WTC11 (cell line): ENCODE measurements around the gene ST6GALNAC2. TPM values are rescaled to one million over a fixed set of nuclear protein-coding genes. Genes with fewer than 3 reads are reported as not detected.

Experiments
- ATAC-seq: fragments of 200-7000 bp; cut with Tn5 transposase; 2 replicates; pipeline ENCODE4 v1.10.0; 2021; ENCODE audit warnings: mild to moderate bottlenecking, moderate library complexity
- CTCF ChIA-PET: fragments of 300-600 bp; sonication (Branson Sonifier 250); formaldehyde crosslinking; loops from one replicate; lab custom pipeline; 2021; ENCODE audit warnings: antibody characterized with exemption; lab: Charles Lee
- POLR2A ChIA-PET: fragments of 350-600 bp; sonication (Branson Sonifier 250); formaldehyde crosslinking; loops from one replicate; lab custom pipeline; 2021; ENCODE audit warnings: antibody characterized with exemption; lab: Charles Lee
- DNase-seq: peaks from one replicate; pipeline ENCODE4 v3.0.0; 2021; ENCODE audit warnings: low spot score
- H3K27ac Mint-ChIP-seq: 2 replicates; pipeline ENCODE4 v1.8.0; 2021; ENCODE audit warnings: mixed read lengths
- H3K27me3 Mint-ChIP-seq: 2 replicates; pipeline ENCODE4 v1.8.0; 2021; ENCODE audit warnings: low read depth, mild to moderate bottlenecking, moderate library complexity, mixed read lengths
- H3K36me3 Mint-ChIP-seq: 2 replicates; pipeline ENCODE4 v1.8.0; 2021; ENCODE audit warnings: mixed read lengths
- H3K4me1 Mint-ChIP-seq: 2 replicates; pipeline ENCODE4 v1.8.0; 2022; ENCODE audit warnings: mixed read lengths
- H3K4me3 Mint-ChIP-seq: 2 replicates; pipeline ENCODE4 v1.8.0; 2021; ENCODE audit warnings: mild to moderate bottlenecking, moderate library complexity, mixed read lengths
- H3K9me3 Mint-ChIP-seq: 2 replicates; pipeline ENCODE4 v1.8.0; 2021; ENCODE audit warnings: mixed read lengths
- EMX1 ChIP-seq: fragments of 250-450 bp; sonication (Bioruptor Pico); IDR thresholded peaks from 2 replicates; pipeline ENCODE4 v1.8.0; 2021; ENCODE audit warnings: mild to moderate bottlenecking
- FOXJ3 ChIP-seq: sonication (generic); formaldehyde crosslinking; IDR thresholded peaks from 2 replicates; pipeline ENCODE4 v1.9.0; 2021; ENCODE audit warnings: missing genetic modification reagents, mild to moderate bottlenecking, borderline replicate concordance
- FOXP1 ChIP-seq: sonication (generic); formaldehyde crosslinking; IDR thresholded peaks from 2 replicates; pipeline ENCODE4 v1.8.0; 2022; ENCODE audit warnings: missing genetic modification reagents, mild to moderate bottlenecking, moderate library complexity, borderline replicate concordance
- HMGA2 ChIP-seq: fragments of 250-450 bp; sonication (Bioruptor Pico); IDR thresholded peaks from 2 replicates; pipeline ENCODE4 v1.4.0; 2021; ENCODE audit warnings: mild to moderate bottlenecking, moderate library complexity
- JAZF1 ChIP-seq: fragments of 250-450 bp; sonication (Bioruptor Pico); IDR thresholded peaks from 2 replicates; pipeline ENCODE4 v1.9.0; 2021; ENCODE audit warnings: moderate library complexity, mild to moderate bottlenecking, inconsistent platforms
- ZNF121 ChIP-seq: sonication (generic); formaldehyde crosslinking; IDR thresholded peaks from 2 replicates; pipeline ENCODE4 v1.8.0; 2023; ENCODE audit warnings: missing genetic modification reagents
- ZNF219 ChIP-seq: sonication (generic); formaldehyde crosslinking; IDR thresholded peaks from 2 replicates; pipeline ENCODE4 v1.8.0; 2023; ENCODE audit warnings: missing genetic modification reagents, mild to moderate bottlenecking, borderline replicate concordance
- ZNF671 ChIP-seq: fragments of 250-450 bp; sonication (Bioruptor Pico); IDR thresholded peaks from 2 replicates; pipeline ENCODE4 v1.8.0; 2021; ENCODE audit warnings: mild to moderate bottlenecking
- total RNA-seq: library from RNA; stranded (reverse); gene quantifications from 3 replicates; pipeline ENCODE4 v1.2.3, GENCODE V29; 2021
- TF ChIP-seq, protein P1 (sequence below): sonication (generic); formaldehyde crosslinking; IDR thresholded peaks from 2 replicates; pipeline ENCODE4 v1.8.0; 2022; ENCODE audit warnings: mild to moderate bottlenecking, missing genetic modification reagents
- TF ChIP-seq, protein P2 (sequence below): sonication (generic); formaldehyde crosslinking; IDR thresholded peaks from 2 replicates; pipeline ENCODE4 v1.8.0; 2022; ENCODE audit warnings: mild to moderate bottlenecking, missing genetic modification reagents
- TF ChIP-seq, protein P3 (sequence below): fragments of 250-450 bp; sonication (Bioruptor Pico); IDR thresholded peaks from 2 replicates; pipeline ENCODE4 v2.1.2; 2022; ENCODE audit warnings: mild to moderate bottlenecking, moderate library complexity
- TF ChIP-seq, protein P4 (sequence below): fragments of 250-450 bp; sonication (Bioruptor Pico); IDR thresholded peaks from 2 replicates; pipeline ENCODE4 v1.9.0; 2021; ENCODE audit warnings: moderate library complexity, mild to moderate bottlenecking, inconsistent platforms, borderline replicate concordance
- TF ChIP-seq, protein P5 (sequence below): fragments of 250-450 bp; sonication (Bioruptor Pico); IDR thresholded peaks from 2 replicates; pipeline ENCODE4 v1.9.0; 2021; ENCODE audit warnings: mild to moderate bottlenecking, borderline replicate concordance

The ST6GALNAC2 gene
- total RNA-seq, 1 experiment from 2014 or later, result not detected

DNA sequence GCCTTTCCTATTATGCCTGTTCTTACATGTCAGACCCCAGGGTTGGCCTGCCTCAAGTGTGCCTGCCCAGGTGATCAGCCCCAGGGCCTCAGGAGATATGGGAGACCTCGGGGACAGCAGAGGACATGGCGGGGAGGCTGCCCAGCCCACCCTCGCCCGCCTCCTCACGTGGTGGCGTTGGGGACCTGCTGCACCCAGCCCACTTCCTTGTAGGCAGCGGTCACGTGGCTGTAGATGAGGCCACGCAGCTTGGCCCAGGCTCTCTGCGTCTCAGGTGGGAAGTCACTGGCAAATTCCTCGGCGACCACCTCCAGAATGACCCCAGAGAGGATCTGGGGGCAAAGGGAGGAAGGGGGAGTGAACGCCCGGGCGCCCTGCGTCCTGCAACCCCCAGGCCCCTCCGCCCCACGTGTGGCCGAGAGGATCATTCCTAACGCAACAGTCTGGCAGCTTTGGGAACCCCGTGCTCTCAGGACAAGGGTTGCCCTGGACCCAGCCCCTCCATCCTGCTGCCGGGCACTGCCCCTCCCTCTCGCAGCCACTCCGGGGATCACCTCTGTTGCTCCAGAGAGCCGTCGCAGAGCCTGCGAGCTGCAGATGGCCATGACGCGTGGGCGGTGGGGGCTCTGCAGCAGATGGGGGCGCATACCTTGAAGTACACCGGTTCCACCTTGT, 54.7 kb downstream of the ST6GALNAC2 start:
- H3K36me3 Mint-ChIP-seq, result no peaks in the 10 kb centered on the region
- POLR2A ChIA-PET, result no interaction called here
- peaks cover 17% of the 10 kb centered on the region for H3K4me1 Mint-ChIP-seq
- TF ChIP-seq, protein P1, sequence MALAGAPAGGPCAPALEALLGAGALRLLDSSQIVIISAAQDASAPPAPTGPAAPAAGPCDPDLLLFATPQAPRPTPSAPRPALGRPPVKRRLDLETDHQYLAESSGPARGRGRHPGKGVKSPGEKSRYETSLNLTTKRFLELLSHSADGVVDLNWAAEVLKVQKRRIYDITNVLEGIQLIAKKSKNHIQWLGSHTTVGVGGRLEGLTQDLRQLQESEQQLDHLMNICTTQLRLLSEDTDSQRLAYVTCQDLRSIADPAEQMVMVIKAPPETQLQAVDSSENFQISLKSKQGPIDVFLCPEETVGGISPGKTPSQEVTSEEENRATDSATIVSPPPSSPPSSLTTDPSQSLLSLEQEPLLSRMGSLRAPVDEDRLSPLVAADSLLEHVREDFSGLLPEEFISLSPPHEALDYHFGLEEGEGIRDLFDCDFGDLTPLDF, result no peak
- TF ChIP-seq ZNF671 (CRISPR knock-in tag), result no peak
- TF ChIP-seq FOXJ3 (CRISPR knock-in tag), result no peak
- TF ChIP-seq, protein P2, sequence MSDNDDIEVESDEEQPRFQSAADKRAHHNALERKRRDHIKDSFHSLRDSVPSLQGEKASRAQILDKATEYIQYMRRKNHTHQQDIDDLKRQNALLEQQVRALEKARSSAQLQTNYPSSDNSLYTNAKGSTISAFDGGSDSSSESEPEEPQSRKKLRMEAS, result no peak
- TF ChIP-seq, protein P3, sequence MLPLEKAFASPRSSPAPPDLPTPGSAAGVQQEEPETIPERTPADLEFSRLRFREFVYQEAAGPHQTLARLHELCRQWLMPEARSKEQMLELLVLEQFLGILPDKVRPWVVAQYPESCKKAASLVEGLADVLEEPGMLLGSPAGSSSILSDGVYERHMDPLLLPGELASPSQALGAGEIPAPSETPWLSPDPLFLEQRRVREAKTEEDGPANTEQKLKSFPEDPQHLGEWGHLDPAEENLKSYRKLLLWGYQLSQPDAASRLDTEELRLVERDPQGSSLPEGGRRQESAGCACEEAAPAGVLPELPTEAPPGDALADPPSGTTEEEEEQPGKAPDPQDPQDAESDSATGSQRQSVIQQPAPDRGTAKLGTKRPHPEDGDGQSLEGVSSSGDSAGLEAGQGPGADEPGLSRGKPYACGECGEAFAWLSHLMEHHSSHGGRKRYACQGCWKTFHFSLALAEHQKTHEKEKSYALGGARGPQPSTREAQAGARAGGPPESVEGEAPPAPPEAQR (CRISPR knock-in tag), result no peak
- no peak for TF ChIP-seq ZNF121
- TF ChIP-seq EMX1 (CRISPR knock-in tag), result no peak
- TF ChIP-seq, protein P4, sequence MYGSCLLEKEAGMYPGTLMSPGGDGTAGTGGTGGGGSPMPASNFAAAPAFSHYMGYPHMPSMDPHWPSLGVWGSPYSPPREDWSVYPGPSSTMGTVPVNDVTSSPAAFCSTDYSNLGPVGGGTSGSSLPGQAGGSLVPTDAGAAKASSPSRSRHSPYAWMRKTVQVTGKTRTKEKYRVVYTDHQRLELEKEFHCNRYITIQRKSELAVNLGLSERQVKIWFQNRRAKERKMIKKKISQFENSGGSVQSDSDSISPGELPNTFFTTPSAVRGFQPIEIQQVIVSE (CRISPR knock-in tag), result no peak
- TF ChIP-seq FOXP1 (CRISPR knock-in tag), result no peak
- TF ChIP-seq HMGA2 (CRISPR knock-in tag), result no peak
- no peak for TF ChIP-seq ZNF219 (CRISPR knock-in tag)
- no peak for TF ChIP-seq JAZF1
- TF ChIP-seq, all 79 proteins: peak for 0
- ATAC-seq (no peak), DNase-seq (no peak)
- no peaks in the 10 kb centered on the region for H3K9me3 Mint-ChIP-seq
- no peak overlapping the region for H3K4me3 Mint-ChIP-seq
- peaks cover 12% of the 10 kb centered on the region for H3K27me3 Mint-ChIP-seq
- CTCF ChIA-PET, result interaction anchor here (2.2 kb wide), 1 partner anchor 9 kb away, joined by 9 read pairs; the partner anchor contains the start of gene PRCD
- H3K27ac Mint-ChIP-seq, result no peak overlapping the region

DNA sequence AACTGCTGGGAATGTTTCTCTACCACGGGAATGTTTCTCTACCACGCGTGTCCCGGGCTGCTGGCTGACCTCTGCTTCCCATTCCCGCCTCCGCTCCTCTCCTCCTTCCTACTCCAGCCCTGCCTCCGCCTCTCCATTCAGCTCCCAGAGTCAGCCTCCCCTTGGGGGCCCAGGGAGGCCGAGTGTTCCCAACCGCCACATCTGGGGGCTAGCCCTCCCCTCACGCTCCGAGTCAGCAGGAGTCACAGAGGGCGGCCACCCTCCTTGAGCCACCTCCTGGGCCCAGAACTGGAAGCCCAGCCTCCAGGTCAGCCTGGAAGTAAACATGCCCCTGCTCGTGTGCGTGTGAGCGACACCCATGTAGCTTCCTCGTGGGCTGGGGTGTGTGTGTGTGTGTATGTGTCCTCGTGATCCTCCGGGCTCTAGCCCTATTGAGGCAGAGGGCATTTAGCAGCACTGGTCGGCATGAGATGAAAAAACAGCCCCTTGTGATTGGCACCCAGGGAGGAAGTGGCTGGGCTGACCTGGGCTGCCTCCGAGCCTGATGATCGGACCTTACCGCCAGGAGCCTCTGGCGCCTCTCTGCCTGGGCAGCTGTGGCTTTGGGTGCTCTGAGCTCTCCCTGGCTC, 55.5 kb downstream of the ST6GALNAC2 start:
- Mint-ChIP-seq H3K4me1 (peaks cover 17% of the 10 kb centered on the region), H3K36me3 (no peaks in the 10 kb centered on the region), H3K27me3 (peaks cover 4% of the 10 kb centered on the region), H3K4me3 (no peak overlapping the region), H3K27ac (peak overlapping the region; percentile 78; the same call in 1 of the 2 replicates), H3K9me3 (no peaks in the 10 kb centered on the region)
- CTCF ChIA-PET, result interaction anchor here (1.1 to 2.9 kb wide), 4 partner anchors 10 to 325 kb away, joined by 4 to 12 read pairs (median 7); partner anchors contain the start of gene PRCD
- ATAC-seq, result no peak
- TF ChIP-seq, protein P5, sequence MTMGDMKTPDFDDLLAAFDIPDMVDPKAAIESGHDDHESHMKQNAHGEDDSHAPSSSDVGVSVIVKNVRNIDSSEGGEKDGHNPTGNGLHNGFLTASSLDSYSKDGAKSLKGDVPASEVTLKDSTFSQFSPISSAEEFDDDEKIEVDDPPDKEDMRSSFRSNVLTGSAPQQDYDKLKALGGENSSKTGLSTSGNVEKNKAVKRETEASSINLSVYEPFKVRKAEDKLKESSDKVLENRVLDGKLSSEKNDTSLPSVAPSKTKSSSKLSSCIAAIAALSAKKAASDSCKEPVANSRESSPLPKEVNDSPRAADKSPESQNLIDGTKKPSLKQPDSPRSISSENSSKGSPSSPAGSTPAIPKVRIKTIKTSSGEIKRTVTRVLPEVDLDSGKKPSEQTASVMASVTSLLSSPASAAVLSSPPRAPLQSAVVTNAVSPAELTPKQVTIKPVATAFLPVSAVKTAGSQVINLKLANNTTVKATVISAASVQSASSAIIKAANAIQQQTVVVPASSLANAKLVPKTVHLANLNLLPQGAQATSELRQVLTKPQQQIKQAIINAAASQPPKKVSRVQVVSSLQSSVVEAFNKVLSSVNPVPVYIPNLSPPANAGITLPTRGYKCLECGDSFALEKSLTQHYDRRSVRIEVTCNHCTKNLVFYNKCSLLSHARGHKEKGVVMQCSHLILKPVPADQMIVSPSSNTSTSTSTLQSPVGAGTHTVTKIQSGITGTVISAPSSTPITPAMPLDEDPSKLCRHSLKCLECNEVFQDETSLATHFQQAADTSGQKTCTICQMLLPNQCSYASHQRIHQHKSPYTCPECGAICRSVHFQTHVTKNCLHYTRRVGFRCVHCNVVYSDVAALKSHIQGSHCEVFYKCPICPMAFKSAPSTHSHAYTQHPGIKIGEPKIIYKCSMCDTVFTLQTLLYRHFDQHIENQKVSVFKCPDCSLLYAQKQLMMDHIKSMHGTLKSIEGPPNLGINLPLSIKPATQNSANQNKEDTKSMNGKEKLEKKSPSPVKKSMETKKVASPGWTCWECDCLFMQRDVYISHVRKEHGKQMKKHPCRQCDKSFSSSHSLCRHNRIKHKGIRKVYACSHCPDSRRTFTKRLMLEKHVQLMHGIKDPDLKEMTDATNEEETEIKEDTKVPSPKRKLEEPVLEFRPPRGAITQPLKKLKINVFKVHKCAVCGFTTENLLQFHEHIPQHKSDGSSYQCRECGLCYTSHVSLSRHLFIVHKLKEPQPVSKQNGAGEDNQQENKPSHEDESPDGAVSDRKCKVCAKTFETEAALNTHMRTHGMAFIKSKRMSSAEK, result no peak
- DNase-seq, result no peak
- POLR2A ChIA-PET, result no interaction called here
